ENCODE measurements around the gene CERK.
"Not testable (repeated sequence)": the region's sequence is repeated elsewhere in the genome, so short reads cannot be mapped to it uniquely, and the experiment has no call there.

CERK gene

DNA sequence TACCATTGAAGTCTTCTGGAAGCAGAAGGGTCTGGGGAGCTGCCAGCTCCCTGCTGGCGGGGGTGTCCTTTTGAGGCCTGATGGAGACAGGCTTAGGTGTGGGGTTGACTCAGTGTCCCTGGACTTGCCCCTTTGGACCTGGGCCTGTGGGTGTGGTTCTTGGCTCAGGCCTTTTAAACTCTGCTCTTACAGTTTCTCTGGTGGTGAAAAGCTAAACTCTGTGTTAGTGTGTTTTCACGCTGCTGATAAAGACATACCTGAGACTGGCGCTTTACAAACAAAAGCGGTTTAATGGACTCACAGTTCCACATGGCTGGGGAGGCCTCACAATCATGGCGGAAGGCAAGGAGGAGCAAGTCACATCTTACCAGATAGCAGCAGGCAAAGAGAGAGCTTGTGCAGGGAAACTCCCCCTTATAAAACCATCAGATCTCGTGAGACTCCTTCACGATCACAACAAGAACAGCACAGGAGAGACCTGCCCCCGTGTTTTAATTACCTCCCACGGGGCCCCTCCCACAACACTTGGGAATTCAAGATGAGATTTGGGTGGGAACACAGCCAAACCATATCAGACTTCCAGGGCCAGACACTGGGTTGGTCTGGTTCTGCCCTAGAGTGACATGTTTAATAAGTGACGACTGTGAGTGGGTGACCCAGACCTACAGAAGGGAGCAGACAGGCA is 91.4 kb downstream of the CERK start:
- no peak for DNase-seq (ENCODE audit: low read depth)

DNA sequence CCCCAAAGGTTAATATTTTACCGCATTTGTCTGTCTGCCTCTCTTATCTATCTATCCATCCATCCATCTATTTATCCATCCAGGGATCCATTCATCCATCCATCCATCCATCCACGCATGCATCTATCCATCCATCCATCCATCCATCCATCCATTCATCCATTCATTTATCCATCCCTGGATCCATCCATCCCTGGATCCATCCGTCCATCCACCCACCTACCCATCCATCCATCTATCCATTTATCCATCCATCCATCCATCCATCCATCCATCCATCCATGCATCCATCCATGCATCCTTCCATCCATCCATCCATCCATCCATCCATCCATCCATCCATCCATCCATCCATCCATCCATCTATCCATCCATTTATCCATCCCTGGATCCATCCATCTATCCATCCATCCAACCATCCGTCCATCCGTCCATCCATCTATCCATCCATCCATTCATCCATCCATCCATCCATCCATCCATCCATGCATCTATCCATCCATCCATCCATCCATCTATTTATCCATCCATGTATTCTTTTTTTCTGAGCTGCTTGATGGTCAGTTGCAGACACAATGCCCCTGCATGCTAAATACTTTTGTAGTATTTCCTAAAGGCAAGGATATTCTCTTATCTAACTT is 95.1 kb downstream of the CERK start:
- DNase-seq (ENCODE audit: low read depth), result not testable (repeated sequence)

DNA sequence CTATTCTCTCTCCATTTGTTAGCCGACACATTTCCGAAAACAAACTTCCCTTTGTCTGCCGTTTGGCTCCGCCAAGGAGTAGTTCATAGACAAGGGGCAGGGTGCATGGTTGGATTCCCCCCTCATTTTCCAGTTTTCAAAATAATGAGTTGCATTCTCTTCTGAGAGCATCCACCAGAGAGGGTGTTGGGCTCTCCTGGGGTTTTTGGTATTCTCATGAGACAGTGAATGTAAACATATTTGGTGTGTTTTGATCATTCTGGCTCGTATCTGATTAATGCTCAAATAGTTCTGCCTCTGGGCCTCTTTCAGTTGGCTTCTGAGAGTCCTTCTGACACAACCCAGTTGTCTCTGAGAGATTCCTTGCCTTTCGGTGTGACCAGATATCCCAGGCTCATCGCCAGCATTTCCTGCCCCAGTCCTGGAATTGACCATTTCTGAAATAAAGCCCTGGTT is 96.2 kb downstream of the CERK start:
- DNase-seq (ENCODE audit: low read depth), result no peak

DNA sequence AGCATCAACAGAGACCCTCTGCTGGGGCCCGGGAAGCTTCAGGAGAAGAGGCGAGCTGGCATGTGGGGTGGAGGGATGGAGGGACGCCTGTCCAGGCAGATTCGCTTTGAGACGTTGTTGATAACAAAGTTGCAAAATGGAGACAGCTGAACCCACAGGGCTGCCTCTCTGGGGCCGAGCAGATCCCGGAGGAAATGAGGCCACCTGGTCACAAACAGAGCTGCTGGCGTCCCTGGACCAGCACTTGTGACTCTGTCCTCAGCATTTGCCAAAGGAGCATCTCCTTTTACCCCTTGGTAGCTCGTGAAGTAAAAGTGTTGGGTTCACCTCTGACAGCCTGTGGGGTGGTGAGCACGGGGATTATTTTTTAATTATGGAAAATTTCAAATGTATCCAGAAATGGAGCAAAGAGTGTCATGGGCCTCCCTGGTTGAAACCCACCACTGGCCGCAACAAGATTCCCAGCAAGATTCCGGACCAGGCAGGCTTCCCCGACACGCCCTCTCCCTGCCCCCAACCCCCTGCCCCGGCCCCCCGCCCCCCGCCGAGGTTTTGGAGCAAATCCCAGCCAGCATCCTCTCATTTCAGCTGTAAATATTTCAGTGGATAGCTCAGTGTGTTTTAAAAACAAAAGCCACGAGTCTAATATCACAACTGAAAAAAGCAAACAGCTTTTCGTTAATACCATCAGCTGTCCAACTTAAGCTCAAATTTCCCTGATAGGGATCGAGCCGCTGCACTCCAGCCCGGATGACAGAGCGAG is 97.6 kb downstream of the CERK start:
- no peak for DNase-seq (ENCODE audit: low read depth)

DNA sequence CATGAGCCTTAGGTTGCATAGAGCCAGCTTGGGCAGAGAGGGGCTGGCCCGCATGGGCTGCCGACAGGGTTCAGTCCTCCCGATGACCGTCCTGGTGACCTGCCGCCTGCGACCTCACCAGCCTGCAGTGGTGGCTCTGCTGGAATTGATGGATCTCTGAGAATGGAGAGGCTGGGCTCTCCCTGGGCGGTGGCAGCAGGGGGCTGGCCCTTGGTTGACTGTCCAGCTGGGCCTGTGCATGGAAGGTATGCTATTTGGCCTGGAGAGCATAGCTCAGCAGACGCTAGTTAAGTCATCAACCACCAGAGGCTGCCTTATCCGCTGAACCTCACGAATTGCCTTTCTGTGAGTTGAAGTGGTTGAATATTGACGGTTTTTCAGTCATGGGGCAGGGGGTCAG is 98.2 kb downstream of the CERK start:
- DNase-seq (ENCODE audit: low read depth), result no peak

DNA sequence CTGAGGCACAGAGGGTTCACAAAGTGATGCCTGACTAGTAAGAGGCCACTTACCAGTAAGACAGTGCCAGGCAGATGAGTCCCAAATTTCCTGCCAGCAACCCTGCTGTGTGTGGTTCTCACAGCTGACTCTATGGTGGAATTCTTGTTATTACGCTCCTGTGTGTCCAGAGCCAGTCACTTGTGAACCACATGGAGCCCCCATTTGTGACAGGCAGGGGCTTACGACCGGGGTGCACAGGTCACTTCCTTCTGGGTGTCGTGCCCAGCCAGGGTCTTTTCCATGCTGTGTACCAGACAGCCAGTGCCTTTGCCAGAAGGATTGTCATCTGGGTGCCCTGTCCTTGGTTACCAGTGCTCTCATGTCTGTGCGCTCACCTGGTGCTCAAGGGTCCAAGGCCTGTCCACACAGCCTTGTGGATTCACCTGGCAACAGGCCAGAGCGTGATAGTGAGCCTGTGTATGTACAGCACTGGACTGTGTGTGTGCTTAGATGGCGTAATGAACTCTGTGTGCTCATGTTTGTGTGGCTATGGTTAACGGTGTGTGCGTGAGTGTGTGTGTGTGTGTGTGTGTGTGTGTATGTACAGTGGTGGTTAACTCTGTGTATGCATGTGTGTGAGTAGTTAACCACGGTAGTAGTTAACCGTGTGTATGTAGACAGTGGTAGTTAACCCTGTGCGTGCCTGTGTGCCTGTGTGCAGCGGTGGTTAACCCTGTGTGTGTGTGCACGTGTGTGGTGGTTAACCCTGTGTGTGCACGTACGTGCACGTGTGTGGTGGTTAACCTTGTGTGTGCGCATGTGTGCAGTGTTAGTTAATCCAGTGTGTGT is 99.2 kb downstream of the CERK start:
- no peak for DNase-seq (ENCODE audit: low read depth)

DNA sequence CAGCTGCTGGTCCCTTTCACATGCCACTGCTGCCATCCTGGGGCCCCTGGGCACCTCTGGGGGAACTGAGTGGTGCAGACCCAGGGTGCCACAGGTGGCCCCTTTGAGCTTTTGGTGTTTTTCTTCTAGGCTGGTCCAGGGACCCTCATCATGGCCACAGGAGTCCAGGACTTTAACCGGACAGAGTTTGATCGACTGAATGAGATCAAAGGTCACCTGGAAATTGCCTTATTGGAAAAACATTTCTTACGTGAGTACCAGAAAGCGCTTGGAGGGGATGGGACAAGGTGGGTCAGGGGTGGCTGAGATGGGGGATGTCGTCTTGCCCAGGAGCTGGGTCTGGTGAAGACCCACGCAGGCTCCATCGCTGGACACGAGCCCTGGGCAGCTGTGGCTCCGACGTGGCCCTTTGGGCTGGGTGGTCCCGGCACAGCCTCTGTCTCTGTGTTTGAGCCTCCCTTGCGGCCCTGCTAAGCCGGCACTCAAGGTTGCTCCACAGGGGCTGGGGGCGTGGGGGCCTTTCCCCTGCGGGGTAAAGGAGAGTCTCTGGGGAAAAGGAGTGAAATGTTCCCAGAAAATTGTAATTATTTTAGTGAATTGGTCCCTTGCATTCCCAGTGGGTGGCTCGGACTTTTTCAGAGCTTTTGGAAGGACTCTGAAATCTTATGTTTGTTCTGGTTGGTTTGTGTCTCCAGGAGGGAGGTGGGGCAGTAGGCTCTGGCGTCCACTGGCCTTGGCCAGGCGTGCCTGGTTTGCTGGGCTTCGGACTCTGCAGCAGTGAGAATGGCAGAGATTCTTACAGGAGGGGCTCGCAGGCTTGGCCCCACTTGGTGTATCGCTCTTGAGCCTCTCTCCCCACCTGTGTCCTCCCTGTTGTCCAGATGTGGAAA is 100.1 kb downstream of the CERK start:
- DNase-seq (ENCODE audit: low read depth), result no peak

DNA sequence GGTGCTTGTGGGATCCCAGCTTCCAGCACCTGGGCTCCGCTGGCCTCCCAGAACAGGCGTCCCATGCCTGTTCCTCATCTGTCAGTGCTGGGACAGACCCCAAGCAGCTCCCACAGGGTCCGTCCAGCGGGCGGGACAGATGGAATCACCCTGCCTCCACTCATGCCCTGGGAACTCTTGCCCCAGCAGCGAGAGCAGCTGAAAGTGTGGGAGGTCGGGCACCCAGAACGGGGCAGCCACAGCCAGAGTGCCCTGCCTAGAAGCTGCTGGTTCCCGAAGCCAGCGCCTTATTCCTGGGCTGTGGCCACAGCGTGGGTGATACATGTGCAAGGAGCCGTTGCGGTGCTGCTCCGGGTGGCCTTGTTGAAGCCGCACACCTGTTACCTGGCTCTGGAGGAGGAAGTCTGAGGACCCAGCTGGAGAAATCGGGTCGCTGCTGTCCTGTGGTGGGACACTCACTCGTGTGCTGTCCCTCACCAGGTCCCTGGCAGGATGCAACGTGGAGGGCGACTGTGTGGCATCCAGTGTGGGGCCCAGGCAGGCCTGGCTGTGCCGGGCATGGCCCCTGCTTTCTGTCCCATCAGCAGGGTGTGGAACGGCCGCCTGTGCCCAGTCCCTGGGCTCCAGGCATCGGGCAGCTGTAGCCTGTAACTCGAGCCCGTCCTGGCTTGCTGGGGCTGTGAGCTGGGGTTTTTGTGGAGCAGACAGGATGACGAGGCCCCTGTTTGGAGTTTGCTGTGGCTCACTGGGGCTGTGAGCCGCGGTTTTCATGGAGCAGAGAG is 101.6 kb downstream of the CERK start:
- DNase-seq (ENCODE audit: low read depth), result no peak

DNA sequence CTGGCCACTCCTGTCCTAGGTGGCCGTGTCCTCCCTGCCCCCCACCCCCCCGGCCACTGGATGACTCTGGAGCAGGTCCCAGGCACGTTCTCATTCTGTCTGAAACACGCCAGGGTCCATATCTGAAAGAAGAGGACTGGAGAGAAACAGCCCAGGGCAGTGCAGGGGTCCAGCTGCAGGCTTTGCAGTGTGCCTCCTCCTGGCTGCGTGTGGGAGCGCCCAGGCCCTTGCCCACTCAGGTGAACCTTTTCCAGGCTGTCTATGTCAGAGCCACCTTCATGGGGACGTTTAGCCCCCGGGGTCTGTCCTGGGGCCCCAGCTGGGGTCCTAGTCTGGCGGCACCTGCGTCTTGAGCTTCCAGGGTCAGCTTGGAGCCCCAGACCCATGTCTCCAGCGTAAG is 102.3 kb downstream of the CERK start:
- no peak for DNase-seq (ENCODE audit: low read depth)

DNA sequence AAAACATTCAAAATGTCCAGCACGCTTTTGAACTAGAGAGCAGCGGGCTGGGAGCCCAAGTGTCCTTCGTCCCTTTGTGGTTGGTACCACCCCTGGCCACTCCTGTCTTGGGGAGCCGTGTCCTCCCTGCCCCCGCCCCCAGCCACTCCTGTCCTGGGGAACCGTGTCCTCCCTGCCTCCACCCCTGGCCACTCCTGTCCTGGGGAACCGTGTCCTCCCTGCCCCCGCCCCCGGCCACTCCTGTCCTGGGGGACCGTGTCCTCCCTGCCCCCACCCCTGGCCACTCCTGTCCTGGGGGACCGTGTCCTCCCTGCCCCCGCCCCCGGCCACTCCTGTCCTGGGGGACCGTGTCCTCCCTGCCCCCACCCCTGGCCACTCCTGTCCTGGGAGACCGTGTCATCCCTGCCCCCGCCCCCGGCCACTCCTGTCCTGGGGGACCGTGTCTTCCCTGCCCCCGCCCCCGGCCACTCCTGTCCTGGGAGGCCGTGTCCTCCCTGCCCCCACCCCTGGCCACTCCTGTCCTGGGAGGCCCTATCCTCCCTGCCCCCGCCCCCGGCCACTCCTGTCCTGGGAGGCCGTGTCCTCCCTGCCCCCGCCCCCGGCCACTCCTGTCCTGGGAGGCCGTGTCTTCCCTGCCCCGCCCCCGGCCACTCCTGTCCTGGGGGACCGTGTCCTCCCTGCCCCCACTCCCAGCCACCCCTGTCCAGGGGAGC is 102.9 kb downstream of the CERK start:
- not testable (repeated sequence) for DNase-seq (ENCODE audit: low read depth)

All from T follicular helper cell (primary cell).